Posterior vena cava (tissue), 2 donors: ENCODE measurements around the gene MYO9B. TPM values are rescaled to one million over a fixed set of nuclear protein-coding genes. Genes with fewer than 3 reads are reported as not detected.
A peak's percentile ranks its signal among the peaks of the same experiment; 100 is the strongest.
"Not testable (repeated sequence)": the region's sequence is repeated elsewhere in the genome, so short reads cannot be mapped to it uniquely, and the experiment has no call there.

ENCODE experiments used
- DNase-seq: peaks from one replicate; pipeline ENCODE4 v3.0.0-alpha.2; 2020; ENCODE audit warnings: low spot score
- intact Hi-C, 2 donors: fragments of 100-400 bp; cut with DNase I; formaldehyde crosslinking; loops; one replicate each; pipeline versions ENCODE4 v1.14.1 to v1.14.2; 2022 to 2023
- total RNA-seq, 2 donors: library from RNA; stranded (reverse); fragmentation: NEBNext Ultra II Directional; extraction: Animal tissue kit (Norgen Biotek cat#: 25700); gene quantifications; one replicate each; pipeline ENCODE4 v1.2.1, GENCODE V29; 2021
- donor health status: DM: yes; HTN: yes; CAD: no.
- donor health status: DM: yes; HTN: yes; CAD: no.

MYO9B gene
- total RNA-seq, 2 donors from 2014 or later = 103 to 106 TPM

DNA sequence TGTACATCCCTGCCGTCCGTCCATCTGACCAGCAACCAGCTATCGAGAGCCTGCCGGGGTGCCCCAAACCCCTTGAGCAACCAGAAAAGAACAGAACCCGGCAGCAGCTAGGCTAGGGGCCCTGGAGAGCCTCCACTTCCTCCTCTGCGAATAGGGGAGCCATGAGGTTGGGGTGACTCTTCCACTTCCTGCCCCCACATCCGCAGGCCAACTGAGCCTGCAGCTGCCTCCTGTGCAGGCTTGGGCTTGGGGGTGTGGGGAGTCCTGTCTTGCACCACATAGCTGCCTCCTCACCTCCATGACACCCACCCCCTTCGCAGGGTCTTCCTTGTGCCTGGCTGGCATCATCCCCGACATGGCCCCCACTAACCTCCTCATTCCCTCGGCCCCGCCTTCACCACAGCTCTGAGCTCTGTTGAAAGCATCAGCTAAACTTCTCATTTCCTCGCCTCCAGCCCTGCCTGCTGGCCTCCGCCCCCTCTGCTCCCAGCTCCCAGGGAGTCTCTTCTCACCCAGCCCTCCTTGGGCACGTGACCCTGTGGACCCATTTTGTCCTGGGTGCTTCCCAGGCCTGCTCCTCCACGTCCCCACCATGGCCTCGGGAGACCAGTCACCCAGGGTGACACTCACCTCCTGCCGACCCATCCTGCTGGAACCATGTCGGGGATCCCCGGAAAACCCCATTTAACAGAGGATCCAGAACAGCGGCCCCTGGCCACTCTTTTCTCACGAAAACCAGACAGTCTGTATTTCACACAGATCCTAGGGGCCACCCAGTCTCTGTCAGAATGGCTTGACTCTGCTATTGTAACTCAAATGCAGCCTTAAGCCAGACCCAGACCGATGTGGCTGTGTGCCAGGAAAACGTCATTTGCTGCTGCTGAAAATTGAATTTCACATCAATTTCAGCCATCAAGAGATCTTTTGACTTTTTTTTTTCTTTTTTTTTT is 50.4 kb downstream of the MYO9B start:
- intact Hi-C loops = no loop called here
- DNase-seq = peak; percentile 93

DNA sequence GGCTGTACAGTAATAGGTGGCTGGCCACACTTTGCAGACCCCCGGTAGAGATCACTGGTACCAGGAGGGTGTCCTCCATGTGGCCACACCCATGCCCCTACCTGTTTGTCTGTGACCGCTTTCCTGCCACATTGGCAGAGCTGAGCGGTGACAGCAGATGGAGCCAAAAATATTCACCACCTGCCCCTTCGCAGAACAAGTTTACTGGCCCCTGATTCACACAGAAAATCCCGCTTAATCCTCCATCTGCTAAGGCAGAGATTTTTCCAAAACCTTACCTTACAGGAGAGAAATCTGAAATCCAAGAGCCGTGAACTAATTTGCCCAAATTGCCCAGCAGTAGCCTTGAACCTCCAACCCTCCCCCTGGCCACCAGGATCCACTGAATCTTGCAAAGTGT is 52.1 kb downstream of the MYO9B start:
- intact Hi-C loops = no loop called here
- DNase-seq = no peak

DNA sequence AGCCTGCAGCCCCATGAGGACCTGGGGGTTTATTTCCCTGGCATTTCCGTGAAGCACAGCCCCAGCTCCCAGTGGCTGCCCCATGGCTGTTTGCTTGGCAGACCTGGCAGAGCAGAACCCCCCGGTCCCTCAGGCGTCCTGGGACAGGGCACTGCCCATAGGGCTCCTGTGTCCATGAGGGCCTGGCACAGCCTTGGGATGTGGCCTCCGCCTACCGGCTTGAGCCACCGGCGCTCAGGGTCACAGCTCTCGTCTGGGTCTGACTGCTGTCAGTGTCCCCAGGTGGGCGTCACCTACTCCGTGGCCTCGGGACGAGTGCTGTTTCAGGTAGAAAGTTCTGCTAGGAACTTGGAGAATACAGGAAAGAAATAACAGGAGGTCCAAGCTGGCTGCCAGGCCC is 52.8 kb downstream of the MYO9B start:
- no peak for DNase-seq

DNA sequence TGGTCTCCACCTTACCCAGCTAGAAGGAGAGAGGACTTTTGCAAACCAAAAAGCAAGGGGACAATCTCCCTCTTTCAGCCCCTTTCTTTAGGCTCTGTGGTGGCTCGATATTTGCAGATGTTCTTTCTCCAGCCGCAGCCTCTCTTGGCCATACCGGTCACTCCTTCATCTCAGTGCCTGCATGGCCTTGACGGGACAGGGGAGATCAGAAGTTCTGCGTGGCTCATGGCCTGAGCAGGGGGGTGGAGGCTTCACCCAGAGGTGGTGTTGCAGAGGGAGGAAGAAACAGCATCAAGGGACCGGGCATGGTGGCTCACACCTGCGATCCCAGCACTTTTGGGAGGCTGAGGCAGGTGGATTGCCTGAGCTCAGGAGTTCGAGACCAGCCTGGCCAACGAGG is 53.2 kb downstream of the MYO9B start:
- DNase-seq = no peak
- intact Hi-C loops = no loop called here

More for the DNA sequence above, 52.8 kb downstream of the MYO9B start:
- intact Hi-C loops = no loop called here

DNA sequence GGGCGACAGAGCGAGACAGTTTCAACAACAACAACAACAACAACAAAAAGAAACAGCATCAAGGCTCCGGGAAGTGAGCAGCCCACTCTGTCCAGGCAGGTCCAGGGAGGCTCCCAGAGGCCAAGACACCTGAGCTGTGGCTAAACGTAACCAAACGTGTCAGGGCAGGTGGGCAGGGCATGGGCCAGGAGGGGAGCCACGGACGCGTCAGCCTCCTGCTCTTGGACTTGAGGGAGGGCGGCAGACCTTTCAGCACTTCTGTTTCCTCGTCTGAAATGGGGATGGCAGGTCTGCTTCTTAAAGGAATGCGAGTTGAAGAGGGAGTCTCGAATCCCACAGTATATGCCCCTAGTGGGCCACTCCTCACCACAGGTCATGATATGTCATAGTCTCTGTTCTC is 53.8 kb downstream of the MYO9B start:
- DNase-seq = no peak
- intact Hi-C loops = no loop called here

DNA sequence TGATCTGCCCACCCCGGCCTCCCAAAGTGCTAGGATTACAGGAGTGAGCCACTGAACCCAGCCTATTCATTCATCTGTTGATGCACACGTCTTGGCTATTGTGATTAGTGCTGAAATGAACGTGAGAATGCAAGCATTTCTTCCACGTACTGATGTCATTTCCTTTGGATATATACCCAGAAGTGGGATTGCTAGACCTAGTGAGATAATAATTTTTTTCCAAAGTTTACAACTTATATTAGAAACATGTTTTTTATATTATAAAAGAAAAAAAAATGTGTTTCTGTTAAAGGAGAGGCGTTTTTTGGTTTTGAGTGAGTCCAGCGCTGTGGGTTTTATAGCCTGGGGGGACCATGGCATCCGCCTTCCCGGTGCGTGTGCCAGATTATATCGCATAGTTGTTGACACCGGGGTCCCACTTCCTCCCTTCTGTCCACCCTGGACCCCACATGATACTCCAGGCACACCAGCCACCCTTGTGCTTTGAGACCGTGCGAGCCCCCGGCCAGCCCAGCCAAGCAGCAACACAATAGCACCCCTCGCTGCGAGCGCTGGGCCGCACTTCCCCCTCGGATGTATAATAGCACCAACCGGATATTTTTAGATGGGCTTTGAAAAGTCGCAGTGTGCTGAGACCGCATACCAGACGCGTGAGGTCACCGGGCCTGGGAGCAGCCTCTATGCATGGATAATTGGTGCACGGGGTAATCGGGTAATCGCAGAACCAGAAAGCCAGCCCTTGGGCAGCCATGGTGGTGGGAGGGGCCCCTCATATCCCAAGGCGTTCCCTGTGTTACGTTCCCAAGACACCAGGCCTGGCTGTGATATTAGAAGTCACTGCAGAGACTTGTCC is 59.6 kb downstream of the MYO9B start:
- peak; percentile 98 for DNase-seq
- intact Hi-C loops = no loop called here

DNA sequence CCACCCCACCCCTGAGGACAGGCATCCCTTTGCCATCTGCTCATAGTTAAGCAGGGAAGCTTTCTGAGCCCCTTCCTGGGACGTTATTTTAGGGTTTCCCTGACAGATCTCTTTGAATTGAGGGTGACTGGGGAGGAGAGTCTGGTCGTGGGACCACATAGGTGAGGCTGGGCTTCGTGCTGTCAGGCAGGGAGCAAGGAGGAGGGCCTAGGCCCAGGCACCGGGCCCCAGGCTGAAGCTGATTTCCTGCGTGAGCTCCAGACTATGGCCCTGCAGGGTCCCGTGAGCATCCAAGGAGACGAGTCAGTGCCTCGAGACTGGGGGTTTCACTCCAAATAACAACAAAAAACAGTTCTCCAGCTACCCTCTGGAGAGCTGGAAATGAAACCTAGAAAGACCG is 60.4 kb downstream of the MYO9B start:
- no peak for DNase-seq
- intact Hi-C loops = no loop called here

DNA sequence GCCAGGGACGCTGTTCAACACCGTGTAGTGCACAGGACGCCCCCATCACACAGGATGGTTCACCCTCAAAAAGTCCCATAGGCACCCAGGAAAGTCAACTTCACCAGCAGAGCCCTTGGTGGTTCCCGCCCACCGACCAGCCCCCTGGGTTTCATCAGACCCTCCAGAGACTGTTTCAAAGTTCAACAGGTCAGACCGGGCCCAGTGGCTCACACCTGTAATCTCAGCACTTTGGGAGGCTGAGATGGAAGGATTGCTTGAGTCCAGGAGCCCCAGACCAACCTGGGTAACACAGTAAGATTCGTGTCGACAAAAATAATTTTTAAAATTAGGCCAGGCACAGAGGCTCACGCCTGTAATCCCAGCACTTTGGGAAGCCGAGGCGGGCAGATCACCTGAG is 61.0 kb downstream of the MYO9B start:
- intact Hi-C loops = no loop called here
- DNase-seq = no peak

DNA sequence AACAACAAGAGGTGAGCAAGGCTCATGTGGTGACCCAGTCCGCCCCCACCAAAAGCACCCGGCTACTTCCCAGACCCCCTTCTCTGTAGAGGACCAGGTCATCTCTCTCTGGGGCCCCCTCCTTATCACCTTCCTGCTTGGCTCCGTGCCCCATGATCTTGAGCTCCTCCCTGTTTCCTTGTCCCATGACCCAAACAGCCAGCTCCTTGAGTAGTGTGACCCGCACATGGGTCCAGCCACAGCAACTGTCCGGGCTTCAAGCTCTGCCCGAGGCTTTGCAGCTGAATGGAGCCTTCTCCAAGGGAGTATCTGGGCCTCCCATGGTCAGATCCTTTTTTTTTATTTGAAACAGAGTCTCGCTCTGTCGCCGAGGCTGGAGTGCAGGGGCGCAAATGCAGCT is 61.8 kb downstream of the MYO9B start:
- no peak for DNase-seq
- intact Hi-C loops = no loop called here

DNA sequence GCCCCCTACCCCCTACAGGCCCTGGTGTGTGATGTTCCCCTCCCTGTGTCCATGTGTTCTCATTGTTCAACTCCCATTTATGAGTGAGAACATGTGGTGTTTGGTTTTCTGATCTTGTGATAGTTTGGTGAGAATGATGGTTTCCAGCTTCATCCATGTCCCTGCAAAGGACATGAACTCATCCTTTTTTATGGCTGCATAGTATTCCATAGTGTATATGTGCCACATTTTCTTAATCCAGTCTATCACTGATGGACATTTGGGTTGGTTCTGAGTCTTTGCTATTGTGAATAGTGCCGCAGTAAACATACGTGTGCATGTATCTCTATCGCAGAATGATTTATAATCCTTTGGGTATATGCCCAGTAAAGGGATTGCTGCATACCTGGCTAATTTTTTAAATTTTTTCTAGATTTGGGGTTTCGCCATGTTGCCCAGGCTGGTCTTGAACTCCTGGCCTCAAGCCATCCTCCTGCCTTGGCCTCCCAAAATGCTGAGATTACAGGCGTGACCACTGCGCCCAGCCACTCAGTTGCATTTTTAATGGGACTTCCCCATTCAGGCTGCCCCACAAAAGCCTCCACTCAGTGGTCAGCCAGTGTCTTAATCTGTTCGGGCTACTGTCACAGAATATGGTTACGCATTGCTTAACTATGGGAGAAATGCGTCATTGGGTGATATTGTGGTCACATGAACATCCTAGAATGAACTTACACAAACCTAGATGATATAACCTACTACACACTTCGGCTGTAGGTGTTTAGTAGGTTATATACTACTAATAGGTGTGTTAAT is 62.7 kb downstream of the MYO9B start:
- DNase-seq = not testable (repeated sequence)

DNA sequence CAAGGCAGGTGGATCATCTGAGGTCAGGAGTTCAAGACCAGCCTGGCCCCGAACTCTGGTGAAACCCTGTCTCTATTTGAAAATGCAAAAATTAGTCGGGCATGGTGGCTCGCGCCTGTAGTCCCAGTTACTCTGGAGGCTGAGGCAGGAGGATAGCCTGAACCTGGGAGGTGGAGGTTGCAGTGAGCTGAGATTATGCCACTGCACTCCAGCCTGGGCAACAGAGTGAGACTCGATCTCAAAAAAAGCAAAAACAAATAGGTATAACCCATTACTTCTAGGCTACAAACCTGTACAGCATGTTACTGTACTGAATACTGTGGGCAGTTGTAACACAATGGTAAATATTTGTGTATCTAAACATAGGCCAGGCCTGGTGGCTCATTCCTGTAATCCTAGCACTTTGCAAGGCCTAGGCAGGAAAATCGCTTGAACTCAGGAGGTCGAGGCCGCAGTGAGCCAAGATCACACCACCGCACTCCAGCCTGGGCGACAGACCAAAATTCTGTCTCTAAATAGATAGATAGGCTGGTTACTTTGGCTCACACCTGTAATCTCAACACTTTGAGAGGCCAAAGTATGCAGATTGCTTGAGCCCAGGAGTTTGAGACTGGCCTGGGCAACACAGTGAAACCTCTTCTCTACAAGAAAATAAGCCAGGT is 63.5 kb downstream of the MYO9B start:
- DNase-seq = no peak
- intact Hi-C loops = no loop called here

More for the DNA sequence above, 62.7 kb downstream of the MYO9B start:
- intact Hi-C loops = not testable (repeated sequence)

DNA sequence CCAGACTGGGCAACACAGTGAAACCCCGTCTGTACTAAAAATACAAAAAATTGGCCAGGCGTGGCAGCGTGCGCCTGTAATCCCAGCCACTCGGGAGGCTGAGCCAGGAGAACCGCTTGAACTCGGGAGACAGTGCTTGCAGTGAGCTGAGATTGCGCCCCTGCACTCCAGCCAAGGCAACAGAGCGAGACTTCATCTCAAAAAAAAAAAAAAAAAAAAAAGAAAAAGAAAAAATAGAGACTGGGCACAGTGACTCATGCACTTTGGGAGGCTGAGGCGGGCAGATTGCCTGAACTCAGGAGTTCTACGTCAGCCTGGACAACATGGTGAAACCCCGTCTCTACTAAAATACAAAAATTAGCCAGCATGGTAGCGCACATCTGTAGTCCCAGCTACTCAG is 69.2 kb downstream of the MYO9B start:
- intact Hi-C loops = loop anchor here (5.0 to 10.0 kb wide), 2 partner anchors 67 to 70 kb away; partner anchors contain the start of genes HAUS8 (in 2 of the 2) and MYO9B (in 2 of the 2)
- DNase-seq = peak; percentile 92

DNA sequence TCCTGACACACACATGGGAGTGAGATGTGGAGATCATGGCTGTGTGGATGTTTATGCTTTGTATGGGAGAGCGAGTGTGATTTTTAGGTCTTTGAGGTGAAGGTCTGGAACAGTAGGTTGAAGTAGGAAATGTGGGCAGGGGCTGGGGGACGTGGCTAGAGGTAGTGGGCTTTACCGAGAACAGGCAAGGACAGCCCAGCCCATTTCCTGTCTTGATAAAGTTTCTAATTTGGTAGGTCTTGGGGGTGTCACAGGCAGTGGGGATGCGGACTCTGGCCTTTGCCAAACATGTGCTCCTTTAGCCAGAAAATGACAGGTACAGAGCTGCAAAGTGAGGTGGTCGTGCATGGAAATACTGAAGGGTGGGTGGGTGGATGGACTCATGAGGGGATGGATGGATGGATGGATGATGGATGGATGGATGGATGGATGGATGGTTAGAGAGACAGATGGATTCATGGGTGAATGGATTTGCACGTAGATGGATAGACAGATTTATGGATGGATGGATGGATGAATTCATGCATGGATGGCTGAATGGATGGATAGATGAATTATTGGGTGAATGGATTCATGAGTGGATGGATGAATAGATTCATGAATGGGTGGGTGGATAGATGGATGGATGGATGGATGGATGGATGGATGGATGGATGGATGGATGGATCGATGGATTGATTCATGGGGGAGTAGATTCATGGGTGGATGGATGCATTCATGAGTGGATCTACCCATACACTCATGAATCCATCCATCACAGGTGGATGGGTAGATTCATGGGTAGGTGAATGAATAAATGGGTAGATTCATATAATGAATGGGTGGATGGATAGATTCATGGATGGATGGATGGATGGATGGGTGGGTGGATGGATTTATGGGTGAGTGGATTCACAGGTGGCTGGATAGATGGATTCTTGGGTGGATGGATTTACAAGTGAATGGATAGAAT is 70.2 kb downstream of the MYO9B start:
- no peak for DNase-seq
- intact Hi-C loops = loop anchor here (5.0 to 10.0 kb wide), 2 partner anchors 69 to 71 kb away; partner anchors contain the start of genes HAUS8 (in 2 of the 2) and MYO9B (in 2 of the 2)

DNA sequence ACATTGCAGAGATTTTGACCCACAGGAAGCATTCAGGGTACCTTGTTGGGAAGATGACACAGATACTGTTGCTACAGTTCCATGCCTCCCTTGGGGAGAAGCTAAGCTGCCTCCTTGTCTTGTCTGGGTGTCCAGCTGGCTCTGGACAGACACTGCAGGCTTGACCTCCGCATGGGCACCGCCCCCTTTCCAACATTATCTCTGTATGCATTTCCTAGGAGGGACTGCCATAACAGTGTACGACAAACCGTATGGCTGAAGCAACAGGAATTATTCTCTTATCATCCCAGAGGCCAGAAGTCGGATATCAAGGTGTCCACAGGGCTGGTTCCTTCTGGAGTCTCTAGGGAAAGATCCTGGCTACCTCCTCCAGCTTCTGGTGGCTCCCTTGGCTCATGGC is 72.6 kb downstream of the MYO9B start:
- intact Hi-C loops = loop anchor here (5.0 to 10.0 kb wide), 2 partner anchors 71 to 73 kb away; partner anchors contain the start of genes HAUS8 (in 2 of the 2) and MYO9B (in 2 of the 2)
- no peak for DNase-seq

DNA sequence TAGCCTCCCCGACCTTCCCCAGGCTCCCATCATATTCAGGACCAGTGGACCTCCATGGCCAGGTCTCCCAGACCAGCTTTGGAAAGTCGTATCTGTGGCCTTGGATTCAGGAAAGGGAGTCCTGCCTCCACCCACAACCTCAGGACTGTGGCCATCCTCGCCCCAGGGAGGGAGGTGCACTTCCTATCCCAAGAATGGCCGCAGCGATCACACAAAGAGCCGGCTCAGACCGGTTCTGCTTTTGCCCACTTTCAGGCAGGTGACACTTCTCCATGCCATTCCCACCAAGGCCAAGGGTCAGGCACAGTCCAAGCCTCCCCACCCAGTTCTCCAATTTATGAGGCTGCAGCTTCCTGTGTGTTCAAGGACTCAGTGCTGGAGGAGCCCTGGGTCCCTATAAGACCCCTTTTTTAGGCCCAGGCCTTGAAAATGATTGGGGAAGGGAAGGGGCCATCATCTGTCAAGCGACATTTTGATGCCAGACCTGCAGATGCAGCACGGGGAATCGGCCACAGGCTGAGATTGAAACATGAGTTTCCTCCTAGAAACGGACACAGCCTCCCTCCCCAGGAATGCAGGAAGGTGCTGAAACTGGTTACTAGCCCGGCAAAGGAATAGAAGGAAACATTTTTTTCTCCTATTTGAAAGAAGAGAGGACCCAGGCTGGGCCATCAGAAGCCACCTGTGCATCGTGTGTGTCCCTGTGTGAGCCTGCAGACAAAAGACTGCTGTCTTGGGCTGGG is 74.0 kb downstream of the MYO9B start:
- intact Hi-C loops = loop anchor here (5.0 to 10.0 kb wide), 2 partner anchors 72 to 75 kb away; partner anchors contain the start of genes HAUS8 (in 2 of the 2) and MYO9B (in 2 of the 2)

DNA sequence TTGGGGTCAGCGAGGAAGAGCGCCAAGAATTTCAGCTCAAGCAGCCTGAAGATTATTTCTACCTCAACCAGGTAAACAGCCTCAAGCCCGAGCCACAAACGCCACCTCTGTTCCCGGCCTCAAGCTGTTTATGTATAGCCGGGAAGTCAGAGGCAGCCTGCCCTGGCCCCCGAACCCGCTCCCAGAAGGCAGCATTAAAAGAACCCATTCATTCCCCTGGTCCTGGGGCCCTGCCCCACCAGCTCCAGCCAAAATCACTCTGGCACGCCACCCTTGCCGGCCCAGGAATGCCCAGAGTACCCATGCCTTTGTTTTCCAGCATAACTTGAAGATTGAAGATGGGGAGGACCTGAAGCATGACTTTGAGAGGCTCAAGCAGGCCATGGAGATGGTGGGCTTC is 78.4 kb downstream of the MYO9B start:
- intact Hi-C loops = no loop called here
- no peak for DNase-seq

More for the DNA sequence above, 74.0 kb downstream of the MYO9B start:
- no peak for DNase-seq

DNA sequence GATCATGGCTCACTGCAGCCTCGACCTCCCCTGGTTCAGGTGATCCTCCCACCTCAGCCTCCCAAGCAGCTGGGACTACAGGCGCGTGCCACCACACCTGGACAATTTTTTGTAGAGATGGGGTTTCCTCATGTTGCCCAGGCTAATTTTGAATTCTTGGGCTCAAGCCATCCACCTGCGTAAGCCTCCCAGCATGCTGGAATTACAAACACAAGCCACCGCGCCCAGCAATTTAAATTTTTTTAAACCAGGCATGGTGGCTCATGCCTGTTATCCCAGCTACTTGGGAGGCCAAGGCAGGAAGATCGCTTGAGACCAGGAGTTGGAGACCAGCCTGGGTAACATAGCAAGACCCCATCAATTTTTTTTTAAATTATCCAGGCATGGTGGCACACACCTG is 79.7 kb downstream of the MYO9B start:
- DNase-seq = no peak
- intact Hi-C loops = no loop called here
